Activated CD4-positive, alpha-beta T cell treated with anti-CD3 and anti-CD28 coated beads, Interleukin-2, amount 10 ng/mL, durations not matched to agents 7 days and 5 days (primary cell): ENCODE data around the gene ADAMTS12. TPM values are rescaled to one million over a fixed set of nuclear protein-coding genes. Genes with fewer than 3 reads are reported as not detected.

ENCODE experiments used
- CTCF ChIA-PET: fragments of 350-600 bp; sonication (Branson Sonifier 250); formaldehyde crosslinking; loops from one replicate; lab custom pipeline; 2021; ENCODE audit warnings: antibody characterized with exemption; lab: Charles Lee
- POLR2A ChIA-PET: fragments of 350-600 bp; sonication (Branson Sonifier 250); formaldehyde crosslinking; loops from one replicate; lab custom pipeline; 2021; ENCODE audit warnings: antibody characterized with exemption; lab: Charles Lee
- DNase-seq: peaks from one replicate; pipeline ENCODE4 v3.0.0-alpha.2; 2020
- H3K27ac Mint-ChIP-seq: one replicate; pipeline ENCODE4 v1.8.0; 2021; ENCODE audit warnings: mild to moderate bottlenecking, moderate library complexity, mixed read lengths
- H3K27me3 Mint-ChIP-seq: one replicate; pipeline ENCODE4 v1.8.0; 2021; ENCODE audit warnings: mixed read lengths
- H3K36me3 Mint-ChIP-seq: one replicate; pipeline ENCODE4 v1.8.0; 2021; ENCODE audit warnings: low read depth, mixed read lengths
- H3K4me1 Mint-ChIP-seq: one replicate; pipeline ENCODE4 v1.8.0; 2021; ENCODE audit warnings: mixed read lengths
- H3K4me3 Mint-ChIP-seq: one replicate; pipeline ENCODE4 v1.8.0; 2021; ENCODE audit warnings: mild to moderate bottlenecking, moderate library complexity, mixed read lengths
- H3K9me3 Mint-ChIP-seq: one replicate; pipeline ENCODE4 v1.8.0; 2021; ENCODE audit warnings: mixed read lengths
- total RNA-seq, 2 experiments: library from RNA; stranded (reverse); gene quantifications; one replicate each; pipeline ENCODE4 v1.2.3, GENCODE V29; 2021

Gene ADAMTS12
- total RNA-seq, 2 experiments from 2014 or later = not detected

DNA sequence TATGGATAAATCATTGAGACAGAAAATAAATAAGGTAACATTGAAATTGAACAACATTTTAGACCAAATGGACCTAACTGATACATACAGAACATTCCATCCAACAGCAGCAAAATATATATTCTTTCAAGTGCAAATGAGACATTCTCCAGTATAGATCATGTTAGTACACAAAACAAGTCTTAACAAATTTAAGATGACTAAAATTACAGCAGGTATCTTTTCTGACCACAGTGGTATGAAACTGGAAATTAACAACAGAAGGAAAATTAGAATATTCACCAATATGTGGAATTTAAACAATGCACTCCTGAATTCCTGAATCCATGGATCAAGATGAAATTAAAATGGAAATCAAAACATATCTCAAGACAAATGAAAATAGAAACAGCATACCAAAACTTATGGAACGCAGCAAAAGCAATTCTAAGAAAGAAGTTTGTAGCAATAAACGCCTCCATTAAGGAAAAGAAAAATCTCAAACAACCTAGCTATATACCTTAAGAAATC is 115.6 kb downstream of the ADAMTS12 start:
- no peak for DNase-seq
- ChIA-PET POLR2A (no interaction called here), CTCF (no interaction called here)
- Mint-ChIP-seq H3K4me3 (no peak overlapping the region), H3K36me3 (no peaks in the 10 kb centered on the region), H3K27me3 (no peaks in the 10 kb centered on the region), H3K9me3 (no peaks in the 10 kb centered on the region), H3K4me1 (no peaks in the 10 kb centered on the region), H3K27ac (no peak overlapping the region)

DNA sequence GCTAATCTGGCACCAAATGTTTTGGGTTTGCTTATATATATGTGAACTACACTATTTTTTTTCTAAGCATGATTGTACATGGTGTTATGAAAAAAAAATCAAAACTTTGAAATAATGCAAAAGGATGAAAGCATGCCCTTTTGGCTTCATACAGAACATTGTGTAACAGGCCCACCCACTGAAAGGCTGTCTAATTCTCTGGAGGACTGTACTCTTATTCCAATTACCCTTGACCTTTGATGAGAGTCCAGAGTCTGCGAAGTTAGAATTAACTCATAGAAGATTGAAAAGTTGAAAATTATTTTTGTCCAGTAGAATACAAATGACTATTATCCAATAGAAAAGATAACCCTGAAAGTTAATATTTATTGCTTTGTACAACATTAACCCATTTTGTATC is 117.4 kb downstream of the ADAMTS12 start:
- Mint-ChIP-seq H3K36me3 (no peaks in the 10 kb centered on the region), H3K27me3 (peaks cover 1% of the 10 kb centered on the region), H3K9me3 (no peaks in the 10 kb centered on the region), H3K4me1 (no peaks in the 10 kb centered on the region), H3K27ac (no peak overlapping the region), H3K4me3 (no peak overlapping the region)
- POLR2A ChIA-PET = no interaction called here
- DNase-seq = no peak
- CTCF ChIA-PET = no interaction called here

- no peak for DNase-seq
- no peak overlapping the region for H3K27ac Mint-ChIP-seq
- H3K4me3 Mint-ChIP-seq = no peak overlapping the region
- H3K36me3 Mint-ChIP-seq = no peaks in the 10 kb centered on the region
- H3K9me3 Mint-ChIP-seq = no peaks in the 10 kb centered on the region
- ChIA-PET POLR2A (no interaction called here), CTCF (no interaction called here)
- no peaks in the 10 kb centered on the region for H3K4me1 Mint-ChIP-seq
- peaks cover 5% of the 10 kb centered on the region for H3K27me3 Mint-ChIP-seq
Measured at GRCh38 chr5:33772380-33772897, 119.4 kb downstream of the ADAMTS12 start.

- CTCF ChIA-PET = no interaction called here
- H3K27ac Mint-ChIP-seq = no peak overlapping the region
- H3K9me3 Mint-ChIP-seq = no peaks in the 10 kb centered on the region
- DNase-seq = no peak
- H3K4me1 Mint-ChIP-seq = no peaks in the 10 kb centered on the region
- no peak overlapping the region for H3K4me3 Mint-ChIP-seq
- H3K27me3 Mint-ChIP-seq = peaks cover 9% of the 10 kb centered on the region
- no peaks in the 10 kb centered on the region for H3K36me3 Mint-ChIP-seq
- POLR2A ChIA-PET = no interaction called here
Measured at GRCh38 chr5:33769968-33770367, 121.8 kb downstream of the ADAMTS12 start.

- no peak for DNase-seq
- no peak overlapping the region for H3K27ac Mint-ChIP-seq
- ChIA-PET CTCF (no interaction called here), POLR2A (no interaction called here)
- H3K36me3 Mint-ChIP-seq = no peaks in the 10 kb centered on the region
- H3K27me3 Mint-ChIP-seq = peaks cover 9% of the 10 kb centered on the region
- no peak overlapping the region for H3K4me3 Mint-ChIP-seq
- no peaks in the 10 kb centered on the region for H3K9me3 Mint-ChIP-seq
- no peaks in the 10 kb centered on the region for H3K4me1 Mint-ChIP-seq
Measured at GRCh38 chr5:33769196-33769595, 122.6 kb downstream of the ADAMTS12 start.

- CTCF ChIA-PET = no interaction called here
- H3K9me3 Mint-ChIP-seq = no peaks in the 10 kb centered on the region
- POLR2A ChIA-PET = no interaction called here
- no peak overlapping the region for H3K27ac Mint-ChIP-seq
- peaks cover 9% of the 10 kb centered on the region for H3K27me3 Mint-ChIP-seq
- no peaks in the 10 kb centered on the region for H3K36me3 Mint-ChIP-seq
- H3K4me1 Mint-ChIP-seq = no peaks in the 10 kb centered on the region
- H3K4me3 Mint-ChIP-seq = no peak overlapping the region
- no peak for DNase-seq
Measured at GRCh38 chr5:33766023-33766422, 125.8 kb downstream of the ADAMTS12 start.

GRCh38 chr5:33764786-33765185 is 127.0 kb downstream of the ADAMTS12 start:
- Mint-ChIP-seq H3K27ac (no peak overlapping the region), H3K27me3 (peaks cover 8% of the 10 kb centered on the region), H3K4me1 (no peaks in the 10 kb centered on the region), H3K36me3 (no peaks in the 10 kb centered on the region), H3K4me3 (no peak overlapping the region), H3K9me3 (no peaks in the 10 kb centered on the region)
- DNase-seq = no peak
- POLR2A ChIA-PET = no interaction called here
- CTCF ChIA-PET = interaction anchor here (0.9 kb wide), 1 partner anchor 48 kb away, joined by 3 read pairs; no protein-coding TSS in a partner anchor

DNA sequence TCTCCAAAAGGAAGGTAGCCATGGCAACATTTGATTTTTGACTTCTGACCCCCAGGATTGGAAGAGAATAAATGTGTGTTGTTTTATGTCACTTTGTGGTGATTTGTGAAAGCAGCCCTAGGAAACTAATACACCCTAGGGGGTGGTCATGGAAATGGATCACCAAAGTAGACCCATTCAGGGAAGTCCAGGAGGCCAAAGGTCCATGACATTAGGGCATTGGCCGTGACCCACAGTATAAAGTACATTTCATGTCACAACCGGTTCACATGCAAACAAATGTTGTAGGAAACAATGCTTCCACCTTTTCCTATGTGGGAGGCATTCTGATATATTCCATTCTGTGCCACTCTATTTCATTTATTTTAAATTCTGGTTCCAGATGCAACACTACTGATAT is 128.4 kb downstream of the ADAMTS12 start:
- H3K4me1 Mint-ChIP-seq = no peaks in the 10 kb centered on the region
- CTCF ChIA-PET = no interaction called here
- H3K27me3 Mint-ChIP-seq = peaks cover 8% of the 10 kb centered on the region
- POLR2A ChIA-PET = no interaction called here
- no peaks in the 10 kb centered on the region for H3K9me3 Mint-ChIP-seq
- no peak overlapping the region for H3K4me3 Mint-ChIP-seq
- no peak for DNase-seq
- no peaks in the 10 kb centered on the region for H3K36me3 Mint-ChIP-seq
- no peak overlapping the region for H3K27ac Mint-ChIP-seq

DNA sequence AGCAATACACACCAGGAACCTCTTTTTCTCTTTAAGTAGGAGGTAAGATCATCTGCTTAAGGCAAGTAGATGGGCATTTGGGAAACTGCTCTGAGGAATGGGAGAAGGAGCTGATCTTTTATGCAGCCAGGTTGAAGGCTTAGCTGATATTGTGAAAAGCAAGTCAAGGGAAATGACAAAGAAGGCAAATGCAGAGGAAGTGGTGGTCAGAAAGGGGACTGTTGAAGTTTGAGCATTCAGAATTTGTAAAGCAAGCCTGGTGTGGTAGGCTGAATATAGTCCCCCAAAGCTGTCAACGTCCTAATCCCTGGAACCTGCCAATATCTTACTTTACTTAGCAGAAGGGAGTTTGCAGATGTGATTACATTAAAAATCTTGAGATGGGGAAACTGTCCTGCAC is 128.9 kb downstream of the ADAMTS12 start:
- H3K27ac Mint-ChIP-seq = no peak overlapping the region
- ChIA-PET CTCF (no interaction called here), POLR2A (no interaction called here)
- peaks cover 6% of the 10 kb centered on the region for H3K27me3 Mint-ChIP-seq
- no peaks in the 10 kb centered on the region for H3K36me3 Mint-ChIP-seq
- no peak for DNase-seq
- H3K9me3 Mint-ChIP-seq = no peaks in the 10 kb centered on the region
- no peak overlapping the region for H3K4me3 Mint-ChIP-seq
- no peaks in the 10 kb centered on the region for H3K4me1 Mint-ChIP-seq

GRCh38 chr5:33761139-33761538 is 130.7 kb downstream of the ADAMTS12 start:
- H3K27ac Mint-ChIP-seq = no peak overlapping the region
- CTCF ChIA-PET = interaction anchor here (0.6 kb wide), 1 partner anchor 1919 kb away, joined by 4 read pairs; no protein-coding TSS in a partner anchor

GRCh38 chr5:33758737-33759136 is 133.1 kb downstream of the ADAMTS12 start:
- H3K9me3 Mint-ChIP-seq = no peaks in the 10 kb centered on the region
- DNase-seq = no peak
- H3K27me3 Mint-ChIP-seq = no peaks in the 10 kb centered on the region
- POLR2A ChIA-PET = no interaction called here
- H3K27ac Mint-ChIP-seq = no peak overlapping the region
- no peaks in the 10 kb centered on the region for H3K4me1 Mint-ChIP-seq
- no peaks in the 10 kb centered on the region for H3K36me3 Mint-ChIP-seq
- CTCF ChIA-PET = no interaction called here
- H3K4me3 Mint-ChIP-seq = no peak overlapping the region

More at GRCh38 chr5:33761139-33761538, 130.7 kb downstream of the ADAMTS12 start:
- Mint-ChIP-seq H3K4me1 (no peaks in the 10 kb centered on the region), H3K27me3 (peaks cover 2% of the 10 kb centered on the region), H3K36me3 (no peaks in the 10 kb centered on the region), H3K9me3 (no peaks in the 10 kb centered on the region), H3K4me3 (no peak overlapping the region)
- DNase-seq = no peak
- POLR2A ChIA-PET = no interaction called here

- H3K4me3 Mint-ChIP-seq = no peak overlapping the region
- H3K9me3 Mint-ChIP-seq = no peaks in the 10 kb centered on the region
- no peak overlapping the region for H3K27ac Mint-ChIP-seq
- no peaks in the 10 kb centered on the region for H3K36me3 Mint-ChIP-seq
- POLR2A ChIA-PET = interaction anchor here (0.5 kb wide), 1 partner anchor 1177 kb away, joined by 9 read pairs; no protein-coding TSS in a partner anchor
- H3K4me1 Mint-ChIP-seq = no peaks in the 10 kb centered on the region
- peaks cover 4% of the 10 kb centered on the region for H3K27me3 Mint-ChIP-seq
- DNase-seq = no peak
- CTCF ChIA-PET = no interaction called here
Measured at GRCh38 chr5:33756491-33756890, 135.3 kb downstream of the ADAMTS12 start.

DNA sequence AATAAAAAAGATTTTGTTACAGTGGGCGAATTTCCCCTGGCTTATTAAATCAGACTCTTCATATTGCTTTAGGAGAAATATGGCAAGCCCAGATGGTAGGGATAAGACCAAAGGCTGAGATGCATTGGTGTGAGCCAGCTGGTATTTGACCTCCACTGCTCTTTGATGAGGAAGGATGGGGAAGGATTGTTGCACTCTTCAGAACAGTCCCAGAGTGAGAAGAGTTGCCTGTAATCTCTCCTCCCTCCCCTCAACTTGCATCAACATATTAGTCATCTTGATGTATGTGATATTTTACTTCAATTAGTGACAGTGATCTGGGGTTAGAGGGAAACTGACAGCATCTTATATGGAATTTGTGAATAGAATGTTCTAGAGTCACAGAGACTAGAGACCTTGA is 136.6 kb downstream of the ADAMTS12 start:
- no peak for DNase-seq
- no peak overlapping the region for H3K27ac Mint-ChIP-seq
- ChIA-PET CTCF (no interaction called here), POLR2A (no interaction called here)
- H3K27me3 Mint-ChIP-seq = peaks cover 4% of the 10 kb centered on the region
- H3K9me3 Mint-ChIP-seq = no peaks in the 10 kb centered on the region
- H3K4me3 Mint-ChIP-seq = no peak overlapping the region
- no peaks in the 10 kb centered on the region for H3K36me3 Mint-ChIP-seq
- no peaks in the 10 kb centered on the region for H3K4me1 Mint-ChIP-seq

DNA sequence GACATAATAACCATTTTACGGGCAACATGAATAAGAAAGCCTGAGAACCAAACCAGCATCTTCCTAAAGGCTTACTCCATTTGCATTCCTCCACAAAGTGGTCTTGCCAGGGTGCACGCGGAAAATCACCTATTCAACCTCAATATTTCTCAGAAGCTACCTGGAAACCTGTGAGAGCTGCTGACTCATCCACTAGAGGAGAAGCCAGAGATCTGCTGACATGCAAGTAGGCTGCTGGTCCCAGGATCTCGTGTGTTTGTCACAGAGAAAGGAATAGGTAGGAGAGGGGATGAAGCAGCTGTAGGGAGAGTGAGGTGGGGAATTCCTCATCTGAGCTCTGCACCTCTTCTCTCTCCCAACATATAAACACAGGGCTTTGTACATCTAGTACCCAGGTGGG is 138.1 kb downstream of the ADAMTS12 start:
- no peak overlapping the region for H3K4me3 Mint-ChIP-seq
- no peaks in the 10 kb centered on the region for H3K36me3 Mint-ChIP-seq
- POLR2A ChIA-PET = no interaction called here
- no peaks in the 10 kb centered on the region for H3K9me3 Mint-ChIP-seq
- no peaks in the 10 kb centered on the region for H3K4me1 Mint-ChIP-seq
- H3K27me3 Mint-ChIP-seq = peaks cover 4% of the 10 kb centered on the region
- no peak for DNase-seq
- H3K27ac Mint-ChIP-seq = no peak overlapping the region
- CTCF ChIA-PET = no interaction called here
